Coronary artery (tissue), 2 donors: Measurements from ENCODE around the gene THRAP3.

Source experiments
- DNase-seq: peaks from one replicate; pipeline ENCODE4 v3.0.0-alpha.2; 2017; ENCODE audit warnings: low spot score
- H3K27ac ChIP-seq, 2 donors: fragments of 200-600 bp; sonication (generic); one replicate each; pipeline ENCODE4 v1.5.1; 2016 to 2019
- H3K4me3 ChIP-seq: fragments of 200-600 bp; sonication (generic); 2 replicates; pipeline ENCODE4 v1.5.1; 2016; ENCODE audit warnings: mild to moderate bottlenecking, moderate library complexity
- TF ChIP-seq, protein P1 (sequence below): fragments of 200-600 bp; sonication (generic); IDR thresholded peaks from one replicate; pipeline ENCODE4 v1.5.1; 2019; ENCODE audit warnings: antibody characterized with exemption

Gene THRAP3

DNA sequence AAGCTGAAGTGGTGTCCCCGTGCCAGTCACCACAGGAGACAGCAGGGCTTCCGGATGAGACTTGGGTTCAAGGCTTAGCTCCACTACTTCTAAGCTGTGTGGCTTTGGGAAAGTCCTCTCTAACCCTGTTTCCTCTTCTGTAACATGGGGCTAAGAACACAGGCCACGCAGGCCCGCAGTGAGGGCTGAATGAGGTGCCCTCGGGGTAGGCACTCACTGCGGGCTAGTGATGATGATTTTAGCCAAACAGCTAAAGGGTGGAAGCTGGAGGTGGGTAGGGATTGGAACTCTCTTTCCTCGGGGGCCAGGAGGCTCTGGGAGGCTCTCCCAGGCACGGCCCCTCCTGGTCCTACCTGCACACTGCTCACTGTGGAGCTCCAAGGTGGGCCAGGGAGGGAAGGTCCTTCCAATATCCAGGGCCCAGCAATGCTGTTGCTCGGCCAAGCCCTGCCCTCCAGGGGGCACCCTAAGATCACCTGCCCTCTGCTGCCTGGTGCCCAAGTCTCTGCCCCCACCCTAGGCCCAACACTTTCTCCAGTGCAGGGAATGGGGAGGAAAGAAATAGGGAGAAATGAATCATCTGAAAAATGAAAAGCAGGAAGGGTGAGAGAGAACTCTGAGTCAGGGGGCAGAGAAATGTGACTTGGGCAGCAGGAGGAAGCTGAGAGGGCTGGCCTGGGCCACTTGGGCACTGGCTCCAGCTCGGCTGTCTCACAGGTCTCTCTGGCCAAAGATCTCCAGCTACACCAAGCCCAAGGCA, 118.4 kb downstream of the THRAP3 start:
- Histone ChIP-seq H3K27ac (peak overlapping the region; percentile 57 to 81), H3K4me3 (no peak overlapping the region)
- TF ChIP-seq, protein P1, sequence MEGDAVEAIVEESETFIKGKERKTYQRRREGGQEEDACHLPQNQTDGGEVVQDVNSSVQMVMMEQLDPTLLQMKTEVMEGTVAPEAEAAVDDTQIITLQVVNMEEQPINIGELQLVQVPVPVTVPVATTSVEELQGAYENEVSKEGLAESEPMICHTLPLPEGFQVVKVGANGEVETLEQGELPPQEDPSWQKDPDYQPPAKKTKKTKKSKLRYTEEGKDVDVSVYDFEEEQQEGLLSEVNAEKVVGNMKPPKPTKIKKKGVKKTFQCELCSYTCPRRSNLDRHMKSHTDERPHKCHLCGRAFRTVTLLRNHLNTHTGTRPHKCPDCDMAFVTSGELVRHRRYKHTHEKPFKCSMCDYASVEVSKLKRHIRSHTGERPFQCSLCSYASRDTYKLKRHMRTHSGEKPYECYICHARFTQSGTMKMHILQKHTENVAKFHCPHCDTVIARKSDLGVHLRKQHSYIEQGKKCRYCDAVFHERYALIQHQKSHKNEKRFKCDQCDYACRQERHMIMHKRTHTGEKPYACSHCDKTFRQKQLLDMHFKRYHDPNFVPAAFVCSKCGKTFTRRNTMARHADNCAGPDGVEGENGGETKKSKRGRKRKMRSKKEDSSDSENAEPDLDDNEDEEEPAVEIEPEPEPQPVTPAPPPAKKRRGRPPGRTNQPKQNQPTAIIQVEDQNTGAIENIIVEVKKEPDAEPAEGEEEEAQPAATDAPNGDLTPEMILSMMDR = peak; percentile 59
- no peak for DNase-seq

DNA sequence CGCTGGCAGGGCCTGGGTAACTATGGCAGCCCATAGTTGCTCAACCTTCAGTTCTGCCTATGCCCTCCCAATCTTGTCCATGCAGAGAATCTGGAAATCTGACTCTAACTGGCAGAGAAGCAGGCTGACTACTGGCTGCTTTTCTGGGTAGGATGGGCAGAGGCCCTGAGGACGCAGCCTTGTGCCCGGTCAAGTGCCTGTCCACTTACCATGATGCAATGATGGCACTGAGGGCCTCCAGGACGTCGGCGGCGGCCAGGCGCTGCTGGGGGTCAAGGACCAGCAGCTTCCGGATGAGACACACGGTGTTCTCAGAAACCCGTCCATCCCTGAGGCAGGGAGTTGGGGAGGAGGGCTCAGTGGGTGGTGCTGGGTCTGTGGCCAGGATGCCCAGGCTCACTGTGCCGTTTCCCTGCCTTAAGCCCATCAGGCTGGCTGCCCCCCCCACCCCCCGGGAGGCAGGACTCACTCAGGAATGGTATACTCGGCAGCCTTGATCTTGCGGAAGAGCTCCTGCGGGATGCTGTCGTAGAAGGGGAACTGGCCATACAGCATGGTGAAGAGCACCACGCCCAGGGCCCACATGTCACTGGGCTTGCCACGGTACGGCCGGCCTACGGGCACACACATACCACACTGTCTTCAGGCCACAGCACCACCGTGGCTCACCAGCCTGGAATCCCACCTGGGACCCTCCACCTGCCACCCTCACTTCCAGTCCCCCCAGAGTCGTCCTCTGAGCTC, 119.6 kb downstream of the THRAP3 start:
- TF ChIP-seq, protein P1 = no peak
- no peak overlapping the region for H3K4me3 ChIP-seq
- peak overlapping the region; percentile 57 to 81 for H3K27ac ChIP-seq
- no peak for DNase-seq

DNA sequence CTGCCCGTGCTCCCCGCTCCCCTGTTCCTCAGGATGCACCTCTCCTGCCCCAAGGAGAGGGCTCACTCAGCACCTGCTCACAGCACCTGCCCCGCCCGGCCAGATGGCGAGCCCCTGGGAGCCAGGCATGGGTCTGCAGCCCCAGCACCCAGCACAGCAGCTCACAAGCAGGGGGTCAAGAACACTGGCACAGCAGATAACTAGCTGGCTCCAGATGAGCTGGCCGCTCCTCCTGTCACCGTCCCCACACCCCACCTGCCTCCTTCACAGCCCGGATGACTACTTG, 120.1 kb downstream of the THRAP3 start:
- TF ChIP-seq, protein P1 = no peak
- Histone ChIP-seq H3K27ac (peak overlapping the region in 1 of 2 donors; percentile 81), H3K4me3 (no peak overlapping the region)
- no peak for DNase-seq

DNA sequence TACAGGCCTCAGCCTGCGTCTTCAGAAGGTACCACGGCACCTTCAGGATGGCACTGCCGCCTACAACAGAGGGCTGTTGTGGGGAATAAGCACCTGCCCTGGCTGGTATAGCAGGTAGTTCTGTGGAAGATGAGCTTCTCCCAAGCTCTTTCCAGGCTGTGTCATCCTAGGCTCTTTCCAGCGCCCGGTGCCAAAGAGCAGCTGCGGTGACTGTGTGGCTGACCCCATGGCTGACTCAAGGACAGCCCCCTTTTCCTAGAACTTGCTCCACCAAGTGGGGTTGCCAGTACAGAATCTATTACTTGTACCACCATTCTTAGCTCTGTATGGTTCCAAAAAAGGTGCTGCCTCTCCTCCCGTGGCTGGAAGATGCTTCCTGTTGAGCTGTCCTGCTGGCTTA, 121.1 kb downstream of the THRAP3 start:
- TF ChIP-seq, protein P1 = no peak
- Histone ChIP-seq H3K4me3 (no peak overlapping the region), H3K27ac (no peak overlapping the region)
- no peak for DNase-seq

DNA sequence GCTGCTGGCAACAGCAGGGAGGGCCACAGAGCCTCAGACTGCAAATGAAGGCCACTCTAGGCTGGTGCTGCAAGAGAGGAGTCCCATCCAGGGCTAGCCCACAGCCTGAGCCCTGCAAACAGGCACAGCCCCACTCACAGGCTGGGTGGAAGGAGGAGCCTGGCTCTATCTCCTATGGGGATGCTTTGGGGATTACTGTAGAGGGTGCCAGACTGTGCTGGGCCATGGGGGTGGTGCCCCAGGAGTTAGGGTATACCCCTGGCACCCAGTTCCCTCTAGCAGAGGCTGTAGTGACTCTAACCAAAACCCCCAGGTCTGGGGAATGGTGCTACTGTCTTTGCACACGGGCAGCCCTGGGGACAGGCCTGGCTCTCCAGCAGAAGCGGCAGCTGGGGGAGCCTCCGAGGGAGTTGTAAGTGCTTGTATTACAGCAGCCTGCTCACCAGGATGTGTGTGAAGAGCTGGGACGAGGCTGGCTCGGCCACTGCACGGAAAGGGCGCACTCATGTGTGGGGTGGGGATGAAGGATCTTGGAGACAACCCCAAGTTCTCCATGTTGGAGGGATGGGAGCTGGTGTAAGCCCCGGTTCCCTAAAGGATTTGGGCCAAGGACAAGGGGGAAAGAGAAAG, 122.6 kb downstream of the THRAP3 start:
- DNase-seq = no peak
- Histone ChIP-seq H3K4me3 (no peak overlapping the region), H3K27ac (no peak overlapping the region)
- TF ChIP-seq, protein P1 = no peak

DNA sequence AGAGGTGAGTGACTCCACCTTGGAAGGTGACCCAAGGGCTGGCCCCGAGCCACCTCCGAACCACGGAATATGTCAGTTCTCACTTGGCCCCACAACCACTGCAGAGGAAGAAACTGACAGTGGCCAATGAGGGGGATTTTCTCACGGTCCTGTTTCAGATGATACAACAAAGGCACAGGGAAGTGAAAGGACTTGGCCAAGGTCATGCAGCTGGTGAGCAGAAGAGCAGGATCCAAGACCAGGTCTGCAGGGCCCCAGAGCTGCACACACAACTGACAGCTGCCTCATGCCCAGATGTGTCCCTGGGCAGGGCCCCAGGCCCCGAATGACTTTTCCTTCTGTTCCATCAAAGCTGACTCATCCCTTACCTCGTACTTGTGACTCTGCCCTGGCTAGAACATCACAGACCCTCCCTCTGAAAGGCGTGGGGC, 125.0 kb downstream of the THRAP3 start:
- TF ChIP-seq, protein P1 = no peak
- DNase-seq = no peak
- Histone ChIP-seq H3K27ac (peak overlapping the region; percentile 76 to 91), H3K4me3 (no peak overlapping the region)
